HG03045 (cell line): ENCODE data around the gene NEIL1.

Source experiments
- ATAC-seq: cut with Tn5 transposase; IDR thresholded peaks from one replicate; pipeline ENCODE4 v1.9.1; 2021; ENCODE audit warnings: mild to moderate bottlenecking, moderate library complexity; ENCODE audit not compliant: unreplicated experiment

NEIL1 gene

GRCh38 chr15:75355369-75355768 lies 8.5 kb downstream of the NEIL1 start:
- no peak for ATAC-seq

GRCh38 chr15:75356006-75356405 lies 9.2 kb downstream of the NEIL1 start:
- ATAC-seq: no peak

- no peak for ATAC-seq
These were observed 9.7 kb downstream of the NEIL1 start for GRCh38 chr15:75356517-75356916.

- ATAC-seq: no peak
These were observed 11.3 kb downstream of the NEIL1 start for GRCh38 chr15:75357976-75358673.

GRCh38 chr15:75358771-75359536 lies 12.1 kb downstream of the NEIL1 start:
- ATAC-seq: no peak

- ATAC-seq: no peak
These were observed 12.9 kb downstream of the NEIL1 start for GRCh38 chr15:75359537-75360250.

GRCh38 chr15:75360391-75360790 lies 13.6 kb downstream of the NEIL1 start:
- ATAC-seq: no peak

GRCh38 chr15:75360856-75361255 lies 14.0 kb downstream of the NEIL1 start:
- ATAC-seq: no peak

GRCh38 chr15:75361361-75361988 lies 14.6 kb downstream of the NEIL1 start:
- ATAC-seq: no peak

- no peak for ATAC-seq
These were observed 15.3 kb downstream of the NEIL1 start for GRCh38 chr15:75361989-75362641.

GRCh38 chr15:75362642-75363249 lies 15.9 kb downstream of the NEIL1 start:
- ATAC-seq: no peak

GRCh38 chr15:75363786-75364185 lies 16.9 kb downstream of the NEIL1 start:
- ATAC-seq: no peak

GRCh38 chr15:75364881-75365280 lies 18.0 kb downstream of the NEIL1 start:
- no peak for ATAC-seq

- no peak for ATAC-seq
These were observed 19.3 kb downstream of the NEIL1 start for GRCh38 chr15:75366163-75366562.

- ATAC-seq: no peak
These were observed 20.2 kb downstream of the NEIL1 start for GRCh38 chr15:75367006-75367405.

GRCh38 chr15:75367406-75367912 lies 20.6 kb downstream of the NEIL1 start:
- ATAC-seq: no peak

GRCh38 chr15:75367913-75368688 lies 21.3 kb downstream of the NEIL1 start, which contains the start of gene MAN2C1:
TSS of gene MAN2C1 (minus strand) at chr15:75368607. CDS start at chr15:75368583, 24 bp downstream.
- peak; percentile 84 for ATAC-seq

- peak; percentile 5 for ATAC-seq
These were observed 21.9 kb downstream of the NEIL1 start for GRCh38 chr15:75368689-75369239.
